H1 (cell line): Measurements from ENCODE around the gene CCDC9B. TPM values are rescaled to one million over a fixed set of nuclear protein-coding genes. Genes with fewer than 3 reads are reported as not detected.

Experiments used
- CTCF ChIA-PET: fragments of 300-600 bp; sonication (Branson Sonifier 250); formaldehyde crosslinking; loops from one replicate; lab custom pipeline; 2021; ENCODE audit not compliant: partially characterized antibody; lab: Charles Lee
- POLR2A ChIA-PET: fragments of 300-600 bp; sonication (Branson Sonifier 250); formaldehyde crosslinking; loops from one replicate; lab custom pipeline; 2021; ENCODE audit warnings: inconsistent platforms; ENCODE audit not compliant: partially characterized antibody; lab: Charles Lee
- DNase-seq, 2 experiments: peaks; one replicate each; pipeline versions ENCODE4 v3.0.0 to v3.0.0-alpha.2; 2010 to 2022; ENCODE audit warnings: low spot score in 2 of 2, low read depth in 1 of 2, mixed read lengths in 1 of 2
- FAIRE-seq: peaks from 2 replicates; lab custom pipeline; 2011; peaks lifted over from hg19 to GRCh38; lab: Jason Lieb, UNC
- H2AFZ ChIP-seq: 2 replicates; pipeline ENCODE4 v1.8.1; 2012; ENCODE audit warnings: low read length, inconsistent platforms
- H2AK5ac ChIP-seq: 2 replicates; pipeline ENCODE4 v1.6.1; 2013; ENCODE audit warnings: low read depth, low read length
- H2BK120ac ChIP-seq: replicated peaks from 2 replicates; pipeline ENCODE3; 2013; ENCODE audit warnings: low read depth, low read length, inconsistent platforms
- H2BK12ac ChIP-seq: 2 replicates; pipeline ENCODE4 v1.6.1; 2013; ENCODE audit warnings: low read depth, low read length
- H2BK15ac ChIP-seq: 2 replicates; pipeline ENCODE4 v1.6.1; 2013; ENCODE audit warnings: low read length
- H2BK20ac ChIP-seq: 2 replicates; pipeline ENCODE4 v1.6.1; 2013; ENCODE audit warnings: low read length
- H2BK5ac ChIP-seq: 2 replicates; pipeline ENCODE4 v1.6.1; 2013; ENCODE audit warnings: low read depth, low read length
- H3K14ac ChIP-seq: 2 replicates; pipeline ENCODE4 v1.6.1; 2013; ENCODE audit warnings: inconsistent platforms; ENCODE audit not compliant: insufficient read length
- H3K18ac ChIP-seq: 2 replicates; pipeline ENCODE4 v1.6.1; 2013; ENCODE audit warnings: low read length; ENCODE audit errors: extremely low read depth
- H3K23ac ChIP-seq: 2 replicates; pipeline ENCODE4 v1.6.1; 2013; ENCODE audit warnings: inconsistent platforms; ENCODE audit not compliant: insufficient read length
- H3K23me2 ChIP-seq: 2 replicates; pipeline ENCODE4 v1.6.1; 2013; ENCODE audit warnings: low read depth, low read length
- H3K27ac ChIP-seq: 2 replicates; pipeline ENCODE4 v1.6.1; 2011; ENCODE audit warnings: low read depth, low read length, inconsistent platforms
- H3K27me3 ChIP-seq, 4 experiments: replicated peaks in 1 of 4; 1 replicate in 1 of 4; 2 replicates in 3 of 4; pipeline versions ENCODE4 v1.6.1 to v1.8.1; 2011 to 2013; ENCODE audit warnings: low read length in 3 of 4, mild to moderate bottlenecking in 3 of 4, inconsistent platforms in 2 of 4, mixed read lengths in 2 of 4, moderate library complexity in 1 of 4; ENCODE audit not compliant: control insufficient read depth in 3 of 4, insufficient read depth in 3 of 4; ENCODE audit errors: extremely low read depth in 1 of 4
- H3K36me3 ChIP-seq, 4 experiments: 2 replicates each; pipeline versions ENCODE4 v1.6.1 to v1.8.1; 2011 to 2013; ENCODE audit warnings: mild to moderate bottlenecking in 4 of 4, low read length in 3 of 4, moderate library complexity in 2 of 4, control low read depth in 1 of 4, inconsistent platforms in 1 of 4; ENCODE audit not compliant: insufficient read depth in 4 of 4, control insufficient read depth in 2 of 4
- H3K4ac ChIP-seq: replicated peaks from 2 replicates; pipeline ENCODE3; 2013; ENCODE audit warnings: low read length, low read depth, mixed read lengths, inconsistent platforms; ENCODE audit not compliant: insufficient read length
- H3K4me1 ChIP-seq, 4 experiments: replicated peaks in 1 of 4; 1 replicate in 1 of 4; 2 replicates in 3 of 4; pipeline versions ENCODE4 v1.6.1 to v1.8.1; 2011 to 2013; ENCODE audit warnings: low read length in 3 of 4, inconsistent platforms in 2 of 4, mixed read lengths in 1 of 4; ENCODE audit not compliant: insufficient read depth in 4 of 4, control insufficient read depth in 3 of 4
- H3K4me2 ChIP-seq, 2 experiments: 2 replicates each; pipeline versions ENCODE4 v1.6.1 to v1.8.1; 2011 to 2013; ENCODE audit warnings: low read depth in 2 of 2, low read length in 2 of 2, control low read depth in 1 of 2, inconsistent platforms in 1 of 2, mild to moderate bottlenecking in 1 of 2; ENCODE audit not compliant: insufficient read depth in 1 of 2
- H3K4me3 ChIP-seq, 4 experiments: fragments of 200-600, 300-600 bp in 1 of 4; sonication (generic), shearing (Covaris generic), sonication (Bioruptor Twin) in 1 of 4; 2 replicates each; pipeline versions ENCODE4 v1.5.1 to v1.8.1; 2011 to 2016; ENCODE audit warnings: low read length in 4 of 4, low read depth in 3 of 4, control low read depth in 2 of 4, inconsistent platforms in 2 of 4, mild to moderate bottlenecking in 2 of 4, mixed read lengths in 1 of 4, moderate library complexity in 1 of 4; ENCODE audit not compliant: insufficient read depth in 2 of 4; ENCODE audit errors: extremely low read depth in 1 of 4
- H3K56ac ChIP-seq: replicated peaks from 2 replicates; pipeline ENCODE3; 2013; ENCODE audit warnings: low read depth, mild to moderate bottlenecking, mixed read lengths, low read length, inconsistent platforms; ENCODE audit not compliant: insufficient read length
- H3K79me1 ChIP-seq: 2 replicates; pipeline ENCODE4 v1.6.1; 2013; ENCODE audit warnings: low read depth, low read length, control low read depth
- H3K79me2 ChIP-seq, 2 experiments: 2 replicates each; pipeline versions ENCODE4 v1.6.1 to v1.8.1; 2012 to 2013; ENCODE audit warnings: low read length in 2 of 2, mild to moderate bottlenecking in 2 of 2, inconsistent platforms in 1 of 2; ENCODE audit not compliant: insufficient read depth in 2 of 2, control insufficient read depth in 1 of 2
- H3K9ac ChIP-seq, 4 experiments: replicated peaks in 1 of 4; 1 replicate in 1 of 4; 2 replicates in 3 of 4; pipeline versions ENCODE4 v1.6.1 to v1.8.1; 2011 to 2013; ENCODE audit warnings: low read depth in 3 of 4, low read length in 3 of 4, control low read depth in 2 of 4, mild to moderate bottlenecking in 2 of 4, moderate library complexity in 2 of 4, inconsistent platforms in 1 of 4; ENCODE audit errors: extremely low read depth in 1 of 4
- H3K9me3 ChIP-seq, 2 experiments: 2 replicates each; pipeline versions ENCODE4 v1.6.1 to v1.8.1; 2012 to 2013; ENCODE audit warnings: mild to moderate bottlenecking in 2 of 2, moderate library complexity in 2 of 2, control low read depth in 1 of 2, inconsistent platforms in 1 of 2, low read depth in 1 of 2, low read length in 1 of 2, mixed read lengths in 1 of 2; ENCODE audit not compliant: insufficient read depth in 2 of 2
- H4K20me1 ChIP-seq, 2 experiments: replicated peaks in 1 of 2; 2 replicates each; pipeline versions ENCODE3 to v1.8.1; 2011 to 2013; ENCODE audit warnings: inconsistent platforms in 2 of 2, low read length in 2 of 2, mild to moderate bottlenecking in 1 of 2; ENCODE audit not compliant: insufficient read depth in 2 of 2, control insufficient read depth in 1 of 2
- H4K5ac ChIP-seq: 2 replicates; pipeline ENCODE4 v1.6.1; 2013; ENCODE audit warnings: low read length, low read depth, mixed read lengths, inconsistent platforms; ENCODE audit not compliant: insufficient read length
- H4K8ac ChIP-seq: 2 replicates; pipeline ENCODE4 v1.8.0; 2013; ENCODE audit warnings: mild to moderate bottlenecking, moderate library complexity, low read length, inconsistent platforms; ENCODE audit not compliant: insufficient read depth; ENCODE audit errors: extremely low read depth
- H4K91ac ChIP-seq: replicated peaks from 2 replicates; pipeline ENCODE3; 2013; ENCODE audit warnings: low read length, mixed read lengths, inconsistent platforms; ENCODE audit not compliant: insufficient read length
- ASH2L ChIP-seq: fragments of 200-600, 300-600 bp; sonication (generic); IDR thresholded peaks from one replicate; pipeline ENCODE4 v1.7.1; 2017; ENCODE audit warnings: low read length
- HDAC2 ChIP-seq, 2 experiments: fragments of 300-600 bp in 1 of 2; sonication (generic) in 1 of 2; IDR thresholded peaks; 2 replicates each; pipeline ENCODE4 v1.6.1; 2011 to 2012; ENCODE audit warnings: low read depth in 2 of 2, low read length in 2 of 2, mild to moderate bottlenecking in 2 of 2, moderate library complexity in 2 of 2, borderline replicate concordance in 1 of 2, inconsistent platforms in 1 of 2
- RNF2 ChIP-seq: fragments of 200-900, 300-1000 bp; sonication (generic); IDR thresholded peaks from 2 replicates; pipeline ENCODE4 v1.7.1; 2016; ENCODE audit warnings: borderline replicate concordance, low read depth, mild to moderate bottlenecking, antibody characterized with exemption, low read length; ENCODE audit not compliant: poor library complexity, severe bottlenecking; ENCODE audit errors: missing control alignments
- WGBS, 2 experiments: shearing (Covaris generic) in 1 of 2; methylation state at CpG; one replicate each; pipeline versions ENCODE4 v1.1.6 to v1.1.7; 2013 to 2015; ENCODE audit warnings: low lambda C conversion rate in 2 of 2, mixed read lengths in 2 of 2, inconsistent platforms in 1 of 2, low coverage in 1 of 2, missing lambda C conversion rate in 1 of 2; ENCODE audit not compliant: insufficient replicate concordance in 2 of 2, insufficient coverage in 1 of 2, insufficient read length in 1 of 2; ENCODE audit errors: extremely low coverage in 1 of 2, missing lambda C conversion rate in 1 of 2; 5-methylcytosine and 5-hydroxymethylcytosine counted together
- polyA plus RNA-seq, 7 experiments: library from polyadenylated mRNA; depleted of rRNA in 3 of 7; stranded (reverse) in 5 of 7; unstranded in 2 of 7; fragments of >200 nt in 5 of 7; fragments of 200-250 nt in 2 of 7; gene quantifications; 1 replicate in 5 of 7; 2 replicates in 1 of 7; 4 replicates in 1 of 7; pipeline versions ENCODE4 v1.2.1 to v1.2.3, GENCODE V29; 2011 to 2013; ENCODE audit warnings: missing spikeins in 2 of 7, mixed read lengths in 2 of 7
- total RNA-seq: library from RNA; stranded (reverse); fragmentation: NEBNext Ultra II Directional; extraction: Animal tissue kit (Norgen Biotek cat#: 25700); gene quantifications from 2 replicates; pipeline ENCODE4 v1.2.1, GENCODE V29; 2021

CCDC9B gene
- total and polyA plus RNA-seq, 2 of the 8 experiments (the other 6 are each of a cell fraction or from before 2014, with no cell fraction given), result 0.45 to 0.78 TPM

DNA sequence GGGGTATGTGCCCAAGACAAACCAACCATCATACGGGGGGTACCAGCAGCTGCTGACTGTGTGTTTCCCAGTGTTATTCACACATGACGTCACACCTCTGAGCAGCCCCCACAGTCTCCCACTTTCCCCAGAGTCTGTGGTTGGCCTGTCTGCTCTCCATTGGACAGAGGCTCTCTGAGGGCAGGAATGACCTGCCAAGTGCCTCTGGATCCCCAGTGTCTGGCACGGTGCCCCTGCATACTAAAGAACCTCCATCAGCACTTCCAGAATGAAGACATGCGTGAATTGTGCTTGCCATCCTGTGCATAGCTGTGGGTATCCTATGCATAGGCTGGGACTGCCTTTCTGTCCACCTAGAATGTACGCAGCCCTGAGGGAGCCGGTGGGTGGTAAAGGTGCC lies 3.5 kb upstream of the CCDC9B start:
- no peak overlapping the region for H3K27ac ChIP-seq
- no peaks in the 10 kb centered on the region for H3K27me3 ChIP-seq
- no peak overlapping the region for H2BK5ac ChIP-seq
- H4K8ac ChIP-seq, result no peak overlapping the region
- 56% methylated on average over 6 of the region's 6 CpGs; no CpG with 5 or more reads in 1 of the 2 experiments for WGBS, 2 experiments
- DNase-seq, result no peak
- H3K79me1 ChIP-seq, result no peaks in the 10 kb centered on the region
- H3K79me2 ChIP-seq, result no peaks in the 10 kb centered on the region
- H3K23me2 ChIP-seq, result no peaks in the 10 kb centered on the region
- no peak overlapping the region for H3K18ac ChIP-seq
- no peak overlapping the region for H4K91ac ChIP-seq
- no peak overlapping the region for H4K5ac ChIP-seq
- H3K36me3 ChIP-seq, result no peaks in the 10 kb centered on the region
- CTCF ChIA-PET, result interaction anchor here (0.7 to 27.4 kb wide), 19 partner anchors 8 to 96 kb away, joined by 3 to 584 read pairs (median 10); partner anchors contain the start of genes ANKRD63, DISP2, INAFM2 and IVD
- H3K4me1 ChIP-seq, result peaks cover 0 to 18% (median 12%) of the 10 kb centered on the region in 4 experiments; a peak in 6 of 7 replicates
- no peak overlapping the region for H2BK12ac ChIP-seq
- no peak overlapping the region for H2BK20ac ChIP-seq
- no peak overlapping the region for H3K56ac ChIP-seq
- H3K23ac ChIP-seq, result no peak overlapping the region
- POLR2A ChIA-PET, result interaction anchor here (0.8 to 2.5 kb wide), 7 partner anchors 8 to 131 kb away, joined by 3 to 8 read pairs (median 5); no protein-coding TSS in a partner anchor
- no peak overlapping the region for H2BK120ac ChIP-seq
- no peak for FAIRE-seq
- H3K9ac ChIP-seq, result no peak overlapping the region
- no peak overlapping the region for H3K4ac ChIP-seq
- H3K4me2 ChIP-seq, result no peak overlapping the region
- H4K20me1 ChIP-seq, result no peaks in the 10 kb centered on the region
- no peak overlapping the region for H2BK15ac ChIP-seq
- no peak overlapping the region for H2AK5ac ChIP-seq
- no peak overlapping the region for H2AFZ ChIP-seq
- no peak for TF ChIP-seq RNF2
- no peak for TF ChIP-seq ASH2L
- no peak for TF ChIP-seq HDAC2 (IDR thresholded peaks at IDR 0.05; ENCODE audit: borderline replicate concordance in 1 of 2, low read depth in 2 of 2, low read length in 2 of 2)
- no peak overlapping the region for H3K4me3 ChIP-seq
- no peaks in the 10 kb centered on the region for H3K9me3 ChIP-seq
- H3K14ac ChIP-seq, result no peak overlapping the region
